Central memory CD8-positive, alpha-beta T cell (primary cell): ENCODE data around the gene IFI6.
"Not testable (repeated sequence)": the region's sequence is repeated elsewhere in the genome, so short reads cannot be mapped to it uniquely, and the experiment has no call there.

Source experiments
- ATAC-seq: fragments of 150-1000 bp; cut with Tn5 transposase; replicated peaks from 2 replicates; pipeline ENCODE4 v1.10.0; 2022; ENCODE audit warnings: mild to moderate bottlenecking, moderate FRiP score, moderate number of reproducible peaks; ENCODE audit not compliant: poor library complexity, severe bottlenecking; ENCODE audit errors: extremely low read depth
- DNase-seq, 2 donors: peaks; one replicate each; pipeline ENCODE4 v3.0.0; 2021; ENCODE audit warnings: low spot score in 2 of 2
- H3K27ac Mint-ChIP-seq: one replicate; pipeline ENCODE4 v1.8.0; 2022; ENCODE audit warnings: low read depth, mild to moderate bottlenecking, moderate library complexity, mixed read lengths
- H3K27me3 Mint-ChIP-seq: one replicate; pipeline ENCODE4 v1.8.0; 2022; ENCODE audit warnings: mixed read lengths
- H3K36me3 Mint-ChIP-seq: one replicate; pipeline ENCODE4 v1.8.0; 2022; ENCODE audit warnings: mild to moderate bottlenecking, moderate library complexity, mixed read lengths; ENCODE audit not compliant: insufficient read depth
- H3K4me1 Mint-ChIP-seq: one replicate; pipeline ENCODE4 v1.8.0; 2022; ENCODE audit warnings: mixed read lengths
- H3K4me3 Mint-ChIP-seq: one replicate; pipeline ENCODE4 v1.8.0; 2022; ENCODE audit warnings: mild to moderate bottlenecking, moderate library complexity, mixed read lengths
- H3K9me3 Mint-ChIP-seq: one replicate; pipeline ENCODE4 v1.8.0; 2022; ENCODE audit warnings: mixed read lengths

Gene IFI6

GRCh38 chr1:27655151-27655937, 16.6 kb downstream of the IFI6 start:
- peak overlapping the region; percentile 53 for H3K27ac Mint-ChIP-seq
- DNase-seq (no peak), ATAC-seq (no peak)
- H3K9me3 Mint-ChIP-seq = no peaks in the 10 kb centered on the region
- no peak overlapping the region for H3K4me3 Mint-ChIP-seq
- H3K36me3 Mint-ChIP-seq = peaks cover 10% of the 10 kb centered on the region
- peaks cover 35% of the 10 kb centered on the region for H3K4me1 Mint-ChIP-seq
- no peaks in the 10 kb centered on the region for H3K27me3 Mint-ChIP-seq

- DNase-seq (no peak), ATAC-seq (no peak)
- no peaks in the 10 kb centered on the region for H3K36me3 Mint-ChIP-seq
- no peak overlapping the region for H3K4me3 Mint-ChIP-seq
- no peak overlapping the region for H3K27ac Mint-ChIP-seq
- H3K9me3 Mint-ChIP-seq = no peaks in the 10 kb centered on the region
- no peaks in the 10 kb centered on the region for H3K27me3 Mint-ChIP-seq
- peaks cover 21% of the 10 kb centered on the region for H3K4me1 Mint-ChIP-seq
These were observed 19.7 kb downstream of the IFI6 start for GRCh38 chr1:27652111-27652864.

- Mint-ChIP-seq H3K27ac (peak overlapping the region; percentile 30), H3K4me1 (peaks cover 21% of the 10 kb centered on the region), H3K27me3 (no peaks in the 10 kb centered on the region), H3K36me3 (no peaks in the 10 kb centered on the region), H3K9me3 (no peaks in the 10 kb centered on the region), H3K4me3 (no peak overlapping the region)
- ATAC-seq = no peak
- no peak for DNase-seq
These were observed 21.3 kb downstream of the IFI6 start for GRCh38 chr1:27650539-27651175.

- no peaks in the 10 kb centered on the region for H3K36me3 Mint-ChIP-seq
- peak overlapping the region; percentile 30 for H3K27ac Mint-ChIP-seq
- no peak for DNase-seq
- H3K4me1 Mint-ChIP-seq = peaks cover 16% of the 10 kb centered on the region
- H3K27me3 Mint-ChIP-seq = no peaks in the 10 kb centered on the region
- ATAC-seq = no peak
- no peaks in the 10 kb centered on the region for H3K9me3 Mint-ChIP-seq
- no peak overlapping the region for H3K4me3 Mint-ChIP-seq
These were observed 21.8 kb downstream of the IFI6 start for GRCh38 chr1:27650171-27650538.

GRCh38 chr1:27649306-27649635, 22.7 kb downstream of the IFI6 start:
- H3K4me3 Mint-ChIP-seq = no peak overlapping the region
- DNase-seq (no peak), ATAC-seq (no peak)
- H3K36me3 Mint-ChIP-seq = no peaks in the 10 kb centered on the region
- no peaks in the 10 kb centered on the region for H3K9me3 Mint-ChIP-seq
- peaks cover 15% of the 10 kb centered on the region for H3K4me1 Mint-ChIP-seq
- H3K27ac Mint-ChIP-seq = no peak overlapping the region
- H3K27me3 Mint-ChIP-seq = no peaks in the 10 kb centered on the region

GRCh38 chr1:27648602-27649305, 23.2 kb downstream of the IFI6 start:
- H3K27ac Mint-ChIP-seq = no peak overlapping the region
- H3K27me3 Mint-ChIP-seq = no peaks in the 10 kb centered on the region
- DNase-seq (no peak), ATAC-seq (no peak)
- no peaks in the 10 kb centered on the region for H3K9me3 Mint-ChIP-seq
- no peaks in the 10 kb centered on the region for H3K36me3 Mint-ChIP-seq
- H3K4me3 Mint-ChIP-seq = no peak overlapping the region
- H3K4me1 Mint-ChIP-seq = peaks cover 20% of the 10 kb centered on the region

GRCh38 chr1:27647328-27647727, 24.7 kb downstream of the IFI6 start:
- Mint-ChIP-seq H3K27ac (no peak overlapping the region), H3K9me3 (no peaks in the 10 kb centered on the region), H3K27me3 (no peaks in the 10 kb centered on the region), H3K36me3 (no peaks in the 10 kb centered on the region), H3K4me1 (peaks cover 25% of the 10 kb centered on the region), H3K4me3 (no peak overlapping the region)
- DNase-seq = no peak
- no peak for ATAC-seq

- Mint-ChIP-seq H3K27me3 (no peaks in the 10 kb centered on the region), H3K4me1 (peaks cover 25% of the 10 kb centered on the region), H3K36me3 (no peaks in the 10 kb centered on the region), H3K4me3 (no peak overlapping the region), H3K27ac (no peak overlapping the region), H3K9me3 (no peaks in the 10 kb centered on the region)
- no peak for DNase-seq
- ATAC-seq = no peak
These were observed 25.3 kb downstream of the IFI6 start for GRCh38 chr1:27646676-27647075.

GRCh38 chr1:27645071-27645415, 26.9 kb downstream of the IFI6 start:
- Mint-ChIP-seq H3K27me3 (no peaks in the 10 kb centered on the region), H3K36me3 (no peaks in the 10 kb centered on the region), H3K27ac (no peak overlapping the region), H3K9me3 (no peaks in the 10 kb centered on the region), H3K4me1 (peaks cover 15% of the 10 kb centered on the region), H3K4me3 (no peak overlapping the region)
- no peak for DNase-seq
- ATAC-seq = no peak

GRCh38 chr1:27644369-27645070, 27.5 kb downstream of the IFI6 start:
- no peak overlapping the region for H3K27ac Mint-ChIP-seq
- no peak overlapping the region for H3K4me3 Mint-ChIP-seq
- H3K4me1 Mint-ChIP-seq = peaks cover 13% of the 10 kb centered on the region
- DNase-seq = no peak
- H3K9me3 Mint-ChIP-seq = no peaks in the 10 kb centered on the region
- no peaks in the 10 kb centered on the region for H3K36me3 Mint-ChIP-seq
- H3K27me3 Mint-ChIP-seq = no peaks in the 10 kb centered on the region
- ATAC-seq = no peak

GRCh38 chr1:27643600-27644368, 28.2 kb downstream of the IFI6 start:
- H3K27me3 Mint-ChIP-seq = no peaks in the 10 kb centered on the region
- no peak overlapping the region for H3K27ac Mint-ChIP-seq
- ATAC-seq (peak; percentile 82), DNase-seq (peak; percentile 53)
- H3K36me3 Mint-ChIP-seq = no peaks in the 10 kb centered on the region
- peaks cover 17% of the 10 kb centered on the region for H3K4me1 Mint-ChIP-seq
- no peaks in the 10 kb centered on the region for H3K9me3 Mint-ChIP-seq
- H3K4me3 Mint-ChIP-seq = no peak overlapping the region

GRCh38 chr1:27640514-27640913, 31.5 kb downstream of the IFI6 start:
- not testable (repeated sequence) for H3K27ac Mint-ChIP-seq, DNase-seq, H3K9me3 Mint-ChIP-seq, ATAC-seq, H3K27me3 Mint-ChIP-seq, H3K36me3 Mint-ChIP-seq, H3K4me3 Mint-ChIP-seq
- H3K4me1 Mint-ChIP-seq = peaks cover 35% of the 10 kb centered on the region
